Measurements from ENCODE around the gene ADTRP.

Gene ADTRP

DNA sequence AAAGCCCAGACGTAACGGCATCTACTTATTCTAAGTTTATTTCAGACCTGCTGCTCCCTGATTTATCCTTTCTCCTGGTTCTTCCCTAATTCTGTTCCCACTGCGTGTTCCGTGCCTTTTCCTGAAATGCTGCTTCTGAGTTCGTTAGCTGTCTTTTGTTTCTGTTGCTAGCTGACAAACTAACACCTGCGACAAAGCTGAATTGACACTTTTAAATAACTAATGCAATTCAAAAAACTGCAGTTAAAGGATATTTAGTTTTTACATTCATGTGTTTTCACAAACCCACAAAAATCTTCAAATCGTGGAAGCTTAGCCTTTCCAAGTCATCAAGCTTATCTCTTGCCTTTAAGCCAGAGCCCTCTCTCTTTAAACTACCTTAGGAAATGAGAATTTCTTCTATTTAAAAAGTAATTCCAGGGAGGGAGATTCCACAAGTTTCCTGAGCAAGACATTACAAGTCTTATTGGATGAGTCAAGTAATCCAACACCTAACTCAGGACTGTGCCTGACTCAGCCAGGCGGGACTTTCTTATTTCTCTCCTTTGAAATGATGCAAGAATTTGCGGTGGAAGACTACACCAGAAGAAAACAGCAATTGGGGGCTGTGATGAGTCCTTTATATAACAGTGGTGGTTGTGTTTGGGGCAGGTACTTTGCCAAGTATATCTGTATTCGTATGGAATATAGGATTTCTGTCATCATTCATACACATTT is 6.3 kb downstream of the ADTRP start:
- no peak for DNase-seq

DNA sequence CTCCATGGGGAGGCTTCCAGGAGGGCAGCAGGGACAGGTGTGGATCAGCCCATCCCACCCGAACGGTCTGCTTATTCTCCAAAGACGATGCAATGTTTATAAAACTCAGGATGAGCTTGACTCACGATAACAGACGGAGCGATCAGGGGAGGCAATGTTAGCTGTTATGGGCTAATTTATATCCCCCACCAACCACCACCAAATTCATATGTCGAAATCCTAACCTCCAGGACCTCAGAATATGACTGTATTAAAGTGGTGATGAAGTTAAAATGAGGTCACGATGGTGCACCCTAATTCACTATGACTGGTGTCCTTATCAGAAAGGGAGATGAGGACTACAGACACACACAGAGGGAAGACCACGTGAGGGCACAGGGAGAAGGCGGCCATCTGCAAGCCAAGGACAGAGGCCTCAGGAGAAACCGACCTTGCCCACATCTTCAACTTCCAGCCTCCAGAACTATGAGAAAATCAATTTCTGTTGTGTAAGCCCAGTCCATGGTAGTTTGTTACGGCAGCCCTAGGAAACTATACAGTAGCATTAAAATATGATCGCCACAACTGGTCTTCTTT is 7.0 kb downstream of the ADTRP start:
- DNase-seq, result no peak

DNA sequence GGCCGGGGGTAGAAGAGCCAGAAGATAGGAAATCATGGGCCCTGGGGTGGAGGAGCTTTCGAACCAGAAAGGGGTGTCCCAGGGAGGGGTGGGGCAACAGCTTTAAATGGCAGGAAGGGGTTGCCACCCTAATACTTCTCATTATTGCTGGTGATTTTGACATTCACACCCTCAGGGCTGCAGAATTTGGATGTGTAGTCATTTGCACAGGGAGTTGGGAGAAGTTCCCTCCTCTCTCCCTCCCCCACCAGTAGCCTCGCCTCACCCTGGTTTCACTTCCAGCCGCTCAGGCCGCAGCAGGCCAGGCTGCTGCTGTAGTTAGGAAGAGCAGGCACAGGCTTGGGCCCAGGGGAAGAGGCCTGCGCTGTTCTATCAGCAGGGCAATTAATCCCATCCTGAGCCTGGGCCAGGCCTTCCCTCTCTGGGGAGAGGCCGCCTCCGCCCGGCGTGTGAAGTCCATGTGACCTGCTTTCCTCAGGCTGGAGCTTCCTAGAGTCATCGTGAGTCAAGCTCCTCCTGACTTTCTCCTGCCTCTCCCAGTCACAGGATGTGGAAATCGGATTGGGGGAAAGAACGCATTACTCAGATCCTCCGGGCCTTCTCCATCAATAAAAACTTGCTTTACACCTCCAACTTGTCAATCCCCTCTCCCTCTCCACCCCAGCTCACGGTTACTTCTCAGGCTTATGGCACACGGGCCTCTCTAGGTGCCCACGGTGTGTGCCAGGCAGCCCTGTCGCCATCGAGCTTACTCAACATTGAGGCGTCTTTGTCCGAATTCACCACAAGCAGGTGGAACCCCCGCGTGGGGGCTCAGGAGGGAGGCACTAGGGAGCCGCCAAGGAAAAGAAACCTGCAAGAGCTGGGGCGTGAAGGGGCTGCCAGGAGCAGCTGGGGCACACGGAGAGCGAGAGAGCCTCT is 7.8 kb downstream of the ADTRP start:
- peak in 1 of 2 donors; percentile 37 for DNase-seq

DNA sequence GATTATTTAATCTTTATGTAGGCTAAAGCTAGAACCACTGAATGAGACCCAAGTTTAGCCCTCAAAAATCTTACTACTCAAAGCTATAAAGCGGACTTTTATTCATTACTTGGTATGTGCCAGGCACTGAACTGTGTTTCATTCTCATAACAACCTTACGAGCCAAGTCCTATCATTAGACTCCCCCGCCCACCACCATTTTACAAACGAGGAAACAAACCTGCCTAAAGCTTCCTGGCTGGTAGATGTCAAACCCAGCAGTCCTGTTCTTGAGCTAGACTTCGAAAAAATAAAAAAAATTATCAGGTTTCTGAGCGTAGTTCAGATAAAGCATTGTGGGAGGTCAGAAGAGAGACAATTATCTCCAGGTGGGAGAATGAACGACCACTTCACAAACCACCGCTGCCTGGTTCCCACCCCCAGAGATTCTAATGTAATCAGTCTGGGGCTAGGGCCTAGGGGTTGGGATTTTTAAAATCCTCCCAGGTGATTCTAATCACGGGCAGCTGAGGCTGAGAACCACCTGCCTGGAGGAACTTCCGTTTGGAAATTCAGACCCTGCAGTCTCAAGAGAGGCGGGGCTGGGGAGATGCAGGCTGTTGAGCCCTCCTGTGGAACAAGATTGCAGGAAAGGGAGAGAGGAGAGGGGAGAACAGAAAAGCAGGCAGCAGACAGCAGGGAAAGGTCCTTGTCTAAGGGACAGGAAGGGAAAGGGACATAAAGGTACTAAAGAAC is 8.6 kb downstream of the ADTRP start:
- no peak for DNase-seq

DNA sequence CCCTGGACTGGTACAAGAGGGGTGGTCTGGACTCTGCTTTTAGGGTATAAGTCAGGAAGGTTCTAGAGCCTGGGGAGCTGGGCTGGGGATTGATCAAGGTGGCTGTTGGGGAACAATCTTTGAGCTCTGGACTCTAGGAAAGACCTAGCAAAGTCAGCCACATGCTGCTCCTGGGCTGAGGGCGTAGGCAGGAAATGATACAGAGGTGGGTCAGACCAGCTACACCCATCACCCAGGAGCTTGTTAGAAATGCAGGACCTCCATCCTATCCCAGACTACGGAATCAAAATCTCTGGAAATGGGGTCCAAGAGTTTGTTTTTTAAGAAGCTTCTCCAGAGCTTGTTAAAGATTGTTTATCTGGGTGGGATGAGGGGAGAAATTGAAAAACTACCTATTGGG is 9.4 kb downstream of the ADTRP start:
- no peak for DNase-seq

DNA sequence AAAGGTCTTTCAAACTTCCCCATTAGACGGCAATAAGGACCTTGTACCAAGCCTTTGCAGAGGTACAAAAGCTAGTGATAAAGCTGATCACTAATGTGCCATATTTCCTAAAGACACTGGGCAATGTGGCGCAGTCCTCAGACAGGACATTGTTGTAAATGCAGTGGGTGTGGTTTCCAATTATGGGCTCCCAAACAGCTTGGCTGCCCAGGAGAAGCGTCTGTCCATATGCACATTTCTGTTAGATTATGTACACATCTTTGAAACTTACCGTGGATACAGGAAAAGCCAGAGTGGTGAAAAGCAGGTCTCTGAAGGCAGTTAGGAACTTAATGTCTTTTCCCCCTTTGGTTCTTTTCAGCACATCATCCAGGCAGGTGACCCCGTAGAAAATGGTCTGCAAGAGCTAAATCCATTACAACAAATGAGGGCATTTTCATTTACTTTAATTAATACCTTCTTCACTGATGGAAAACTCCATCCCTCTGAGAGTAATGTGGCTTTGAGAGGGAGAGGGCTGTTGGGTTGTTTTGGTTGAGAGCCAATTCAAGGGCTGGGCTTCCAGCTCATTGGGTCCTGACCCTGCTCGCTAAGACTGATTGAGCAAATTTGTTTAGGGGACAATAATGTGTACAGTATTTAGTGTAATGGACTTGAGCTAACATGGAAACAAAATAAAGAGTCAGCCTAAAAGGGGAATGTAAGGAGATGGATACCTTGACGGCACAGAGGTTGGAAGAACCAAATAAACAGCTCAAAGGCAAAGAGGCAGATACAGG is 10.4 kb downstream of the ADTRP start:
- no peak for DNase-seq

DNA sequence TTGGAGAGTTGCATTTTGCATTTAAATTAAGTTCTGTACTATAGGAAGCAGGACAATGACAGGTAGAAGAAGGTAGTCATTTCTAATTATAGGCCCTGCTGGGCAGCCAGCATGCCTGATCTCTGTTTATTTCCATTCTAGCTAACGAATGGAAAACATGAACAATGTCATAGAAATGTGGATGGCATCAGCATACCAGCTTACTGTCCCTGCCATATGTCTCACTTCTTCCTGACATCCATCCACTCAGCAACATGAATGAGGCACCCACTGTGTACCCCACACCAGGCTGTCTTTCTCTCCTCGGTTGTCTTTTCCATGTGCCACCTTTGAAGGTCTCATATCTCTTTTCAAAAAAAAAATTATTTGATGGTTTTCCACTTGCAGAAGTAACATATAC is 11.1 kb downstream of the ADTRP start:
- no peak for DNase-seq

DNA sequence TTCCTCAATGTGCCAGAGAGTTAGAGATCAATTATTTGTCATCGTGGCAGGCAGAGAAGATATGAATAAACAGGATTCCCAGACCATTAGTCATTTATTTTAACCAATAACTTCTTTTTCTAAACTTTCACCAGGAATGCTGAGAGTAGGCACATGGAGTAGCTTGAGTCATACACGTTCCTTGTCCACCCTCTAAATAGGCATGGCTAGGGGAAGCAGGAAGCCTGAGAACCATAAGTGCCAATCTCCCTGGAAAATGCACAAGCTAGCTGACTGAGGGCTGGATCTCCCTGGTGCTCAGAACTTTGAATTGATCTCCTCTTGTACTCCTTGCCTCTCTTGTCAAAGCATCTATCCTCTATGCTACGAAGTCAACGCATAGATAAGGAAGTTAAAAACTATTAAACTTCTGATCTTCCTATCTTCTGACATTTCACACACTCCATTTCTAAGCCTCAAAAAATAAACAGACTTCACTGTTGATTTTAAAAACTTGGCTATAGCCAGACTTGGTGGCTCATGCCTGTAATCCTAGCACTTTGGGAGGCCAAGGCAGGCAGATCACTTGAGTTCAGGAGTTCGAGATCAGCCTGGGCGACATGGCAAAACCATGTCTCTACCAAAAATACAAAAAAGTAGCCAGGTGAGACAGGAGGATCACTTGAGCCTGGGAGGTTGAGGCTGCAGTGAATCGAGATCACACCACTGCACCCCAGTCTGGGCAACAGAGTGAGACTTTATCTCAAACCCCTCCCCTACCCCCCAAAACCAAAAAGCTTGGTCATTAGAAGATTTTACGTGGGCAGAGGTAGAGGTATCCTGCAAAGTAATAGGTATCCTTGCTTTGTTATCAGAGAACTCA is 11.8 kb downstream of the ADTRP start:
- no peak for DNase-seq

DNA sequence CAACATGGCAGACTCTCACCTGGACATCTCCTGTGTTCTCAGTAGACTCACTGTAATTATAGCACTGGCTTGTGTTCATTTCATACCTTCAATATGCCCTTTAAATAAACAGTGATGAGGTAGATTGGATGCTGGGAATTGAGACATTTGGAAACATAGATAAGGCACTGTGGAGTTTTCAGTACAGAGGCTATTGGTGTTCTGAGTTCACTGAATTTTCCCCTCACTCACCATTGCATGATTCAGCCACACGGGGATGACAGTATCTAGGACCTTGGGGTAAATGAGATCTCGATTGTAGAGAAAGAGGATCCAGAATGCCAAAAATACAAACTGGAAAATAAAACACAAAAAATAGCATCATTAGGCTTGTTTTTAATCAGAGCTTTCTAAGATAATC is 12.6 kb downstream of the ADTRP start:
- no peak for DNase-seq

DNA sequence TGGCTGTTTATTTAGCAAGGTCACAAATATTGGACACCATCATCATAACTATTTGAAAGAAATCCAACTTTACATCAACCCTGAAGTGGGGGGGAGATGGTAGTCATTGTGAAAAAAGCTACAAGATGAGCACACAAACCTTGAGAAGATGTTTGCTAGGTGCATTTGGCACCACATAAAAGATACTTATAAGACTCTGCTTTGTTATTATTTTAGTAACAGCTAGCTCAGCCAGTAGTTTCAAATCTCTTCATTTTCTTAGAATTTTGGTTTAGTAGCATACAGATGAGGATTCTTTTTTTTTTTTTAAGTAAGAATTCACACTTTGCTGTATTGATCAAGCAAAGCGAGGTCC is 14.4 kb downstream of the ADTRP start:
- DNase-seq, result no peak

DNA sequence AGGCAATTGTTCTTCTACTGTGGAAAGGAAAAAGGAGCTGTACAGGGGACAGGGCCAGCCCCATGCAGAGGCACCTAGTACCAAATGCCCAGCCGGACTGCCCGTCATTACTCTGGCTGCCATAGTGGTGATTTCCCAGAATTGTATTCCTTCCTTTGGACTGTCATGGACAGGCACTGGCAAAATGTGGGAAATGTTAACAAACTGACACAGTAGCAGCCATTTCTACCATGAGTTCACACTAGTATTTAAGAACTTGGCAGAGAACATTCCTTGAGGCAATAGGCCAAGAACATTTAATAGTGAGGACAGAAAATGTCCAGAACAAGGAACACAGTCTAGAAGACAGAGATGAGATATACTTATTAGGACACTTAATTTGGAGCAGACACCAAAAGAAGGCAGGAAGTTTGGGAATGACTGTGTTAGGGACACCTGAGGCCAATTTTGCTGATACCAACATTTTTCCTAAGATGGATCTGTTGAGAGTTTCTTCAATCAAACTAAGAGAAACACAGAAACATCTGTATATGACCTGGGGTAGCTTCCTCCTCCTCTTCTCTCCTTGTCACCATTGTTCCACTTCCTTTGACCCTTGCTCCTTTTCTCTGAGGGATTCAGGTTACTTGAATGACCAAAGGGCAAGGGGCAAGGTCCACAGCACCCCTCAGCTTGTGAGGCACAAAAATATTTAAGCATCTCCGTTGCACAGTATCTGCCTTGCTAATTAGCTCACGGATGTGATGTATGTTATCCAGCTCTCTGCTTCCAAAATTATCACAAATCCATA is 14.9 kb downstream of the ADTRP start:
- DNase-seq, result no peak

DNA sequence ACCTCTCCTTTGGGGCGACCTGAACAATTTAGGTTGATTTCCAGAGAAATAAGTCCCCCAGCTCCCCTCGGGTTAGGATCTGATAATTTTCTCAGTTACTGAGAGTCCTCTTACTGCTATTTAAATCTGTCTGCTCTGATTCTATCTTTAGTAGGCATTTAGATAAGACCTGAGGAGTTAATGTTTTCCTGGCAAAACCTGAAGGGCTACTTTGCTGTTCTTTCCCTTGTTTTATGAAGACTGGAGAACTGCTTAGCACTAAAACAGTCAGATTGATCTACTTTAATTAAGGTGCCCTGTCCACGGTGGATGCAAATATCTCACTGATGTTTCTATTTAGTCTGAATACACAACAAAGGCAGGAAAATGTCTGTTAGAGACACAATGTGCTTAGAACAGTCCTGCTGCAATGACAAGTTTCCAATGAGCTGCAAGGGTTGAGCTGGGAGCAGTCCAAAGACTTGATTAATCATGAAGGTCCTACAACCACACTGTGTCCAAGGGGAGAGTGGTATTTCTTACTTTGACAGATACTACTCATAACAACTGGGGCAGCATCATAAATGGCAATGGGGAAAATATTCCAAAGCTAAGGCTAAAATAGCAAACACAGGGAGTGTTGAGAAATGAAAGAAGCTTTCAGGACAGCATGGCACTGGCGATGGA is 15.7 kb downstream of the ADTRP start:
- DNase-seq, result no peak

DNA sequence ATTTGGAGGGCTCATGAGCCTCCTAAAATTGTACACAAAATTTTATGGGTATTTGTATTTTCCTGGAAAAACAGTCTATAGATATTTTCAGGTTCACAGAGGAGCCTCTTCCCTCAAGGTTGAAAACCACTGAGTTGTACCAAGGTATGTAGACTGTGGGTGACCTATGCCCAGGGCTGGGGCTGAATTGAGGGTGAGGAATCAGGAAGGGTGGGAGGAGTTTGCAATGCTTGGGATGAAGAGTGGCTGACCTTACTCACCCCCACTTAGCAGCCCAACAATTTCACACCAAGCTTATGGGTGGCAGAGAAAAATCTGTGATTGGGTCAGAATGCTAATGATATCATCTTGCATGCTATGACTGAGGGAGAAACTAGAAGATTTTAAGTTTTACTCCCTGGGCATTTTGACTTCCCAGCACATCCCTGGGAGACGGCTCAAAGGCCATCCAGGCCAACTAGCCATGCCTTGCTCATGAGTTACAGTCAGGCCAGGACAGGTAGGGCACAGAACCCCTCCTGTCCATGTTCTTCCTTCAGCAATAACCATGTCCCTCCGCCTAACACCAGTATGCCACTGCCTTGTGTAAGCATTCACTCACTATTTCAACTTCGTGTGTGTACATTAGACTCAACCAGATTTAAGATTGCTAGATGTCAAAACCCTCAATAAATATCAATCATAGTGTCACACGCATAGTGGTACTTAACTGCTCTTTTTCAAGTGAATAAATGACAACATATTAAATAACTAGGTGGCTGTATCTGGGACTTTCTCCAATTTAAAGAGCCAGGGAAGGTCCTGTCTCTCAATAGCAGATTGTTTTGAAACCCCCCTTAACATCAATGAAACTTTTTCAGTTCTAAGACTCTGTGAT is 16.6 kb downstream of the ADTRP start:
- no peak for DNase-seq

DNA sequence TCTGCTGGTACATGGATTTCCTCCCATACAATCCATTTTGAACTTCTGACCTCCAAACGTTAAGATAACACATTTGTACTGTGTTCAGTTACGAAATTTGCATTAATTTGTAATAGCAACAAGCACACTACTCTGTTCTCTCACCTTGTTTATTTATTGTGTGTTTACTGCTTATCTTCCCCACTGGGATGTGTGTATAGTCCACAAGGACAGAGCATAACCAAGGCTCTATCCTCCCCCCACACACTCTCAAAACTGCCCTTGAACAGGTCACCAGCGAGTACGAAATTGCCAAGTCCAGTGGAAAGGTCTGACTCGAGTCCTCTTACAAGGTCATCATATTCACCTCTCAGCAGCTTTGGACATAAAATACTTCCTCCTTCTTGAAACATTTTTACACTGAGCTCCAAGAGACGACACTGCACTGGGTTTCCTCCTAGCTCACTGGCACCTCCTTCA is 18.6 kb downstream of the ADTRP start:
- DNase-seq, result no peak

DNA sequence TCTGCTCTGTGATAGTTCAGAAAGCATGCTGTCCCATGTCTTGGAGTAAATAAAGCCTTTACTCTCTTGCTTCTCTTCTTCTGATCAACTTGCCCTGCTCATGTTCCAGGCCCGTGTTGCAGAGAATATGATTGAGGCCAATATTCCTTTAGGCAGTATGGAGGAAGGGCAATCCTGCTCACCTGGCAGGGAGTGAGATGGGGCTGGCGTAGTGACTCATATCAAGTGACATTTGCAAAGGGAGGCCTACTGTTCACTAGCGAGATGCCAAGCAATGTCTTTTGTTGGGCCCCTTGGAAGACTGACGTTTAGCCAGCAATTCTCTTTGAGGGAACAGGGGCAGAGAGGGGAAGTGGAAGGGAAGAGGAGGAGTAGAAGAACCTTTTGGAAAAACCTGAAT is 19.7 kb downstream of the ADTRP start:
- no peak for DNase-seq

DNA sequence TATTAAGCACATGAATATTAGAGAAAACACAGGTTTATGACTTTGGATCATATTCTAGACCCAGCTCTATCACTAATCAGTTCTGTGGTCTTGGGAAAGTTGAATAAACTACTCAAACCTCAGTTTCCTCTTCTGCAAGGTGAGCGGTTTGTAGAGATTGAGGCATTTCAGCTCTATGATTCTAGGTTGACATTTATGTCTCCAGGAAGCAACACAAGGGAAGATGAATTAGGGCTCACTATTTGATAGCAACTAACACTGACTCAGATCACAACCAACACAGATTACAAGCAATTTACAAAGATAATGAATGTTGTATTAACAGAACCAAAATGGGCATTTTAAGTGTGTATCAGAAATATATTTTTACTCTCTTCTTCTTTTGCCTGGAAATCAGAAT is 21.9 kb downstream of the ADTRP start:
- no peak for DNase-seq

DNA sequence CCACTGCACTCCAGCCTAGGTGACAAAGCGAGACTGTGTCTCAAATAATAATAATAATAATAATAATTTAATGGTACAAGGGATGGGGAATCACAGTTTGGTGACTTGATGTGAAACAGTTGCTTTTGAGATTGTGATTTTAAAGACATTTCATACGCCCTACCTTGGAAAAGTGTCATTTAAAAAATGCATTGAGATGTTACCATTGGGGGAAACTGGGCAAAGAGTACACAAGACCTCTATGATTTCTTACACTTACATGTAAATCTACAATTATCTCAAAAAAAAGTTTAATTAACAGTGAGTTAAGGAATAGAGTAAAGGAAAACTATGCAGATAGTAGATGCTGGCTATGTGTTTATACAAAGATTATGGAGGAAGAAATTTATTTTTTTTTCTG is 22.3 kb downstream of the ADTRP start:
- DNase-seq, result no peak

DNA sequence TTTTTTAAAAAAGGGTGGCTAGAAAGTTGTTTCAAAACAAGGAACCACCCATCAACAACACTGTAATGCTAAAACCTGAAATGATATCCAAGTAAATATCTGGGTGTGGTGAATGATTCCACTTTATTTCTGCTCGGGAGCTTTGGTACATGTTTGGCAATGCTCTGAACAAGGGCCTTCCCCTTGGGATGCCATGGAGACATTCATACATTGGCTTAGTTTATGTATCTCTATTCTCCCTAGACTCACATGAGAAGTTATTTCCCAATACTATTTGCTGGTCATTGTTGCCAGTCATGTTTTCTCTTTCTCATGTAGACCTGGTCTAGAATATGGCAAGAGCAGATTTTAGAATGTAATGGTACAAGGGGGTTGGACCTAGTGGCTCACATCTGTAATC is 22.9 kb downstream of the ADTRP start:
- no peak for DNase-seq

Data from CD4-positive, alpha-beta T cell treated with Interferon alpha-2 for 1 hour (primary cell).